HCT116 (cell line): ENCODE measurements around the gene SHOC2. TPM values are rescaled to one million over a fixed set of nuclear protein-coding genes. Genes with fewer than 3 reads are reported as not detected.

Experiments
- ATAC-seq: fragments of 200-7000 bp; cut with Tn5 transposase; 2 replicates; pipeline ENCODE4 v1.9.1; 2020; ENCODE audit warnings: mild to moderate bottlenecking, moderate library complexity
- BruUV-seq: library from RNA; stranded (reverse); fragments of 400-500 nt; replicated peaks from 2 replicates; lab custom pipeline; 2021; lab: Mats Ljungman, UMichigan
- CTCF ChIA-PET: fragments of 300-600 bp; sonication (Branson Sonifier 250); formaldehyde crosslinking; loops from one replicate; lab custom pipeline; 2021; ENCODE audit warnings: antibody characterized with exemption; lab: Charles Lee
- POLR2A ChIA-PET: fragments of 300-600, 350-600 bp; sonication (Branson Sonifier 250); formaldehyde crosslinking; loops from one replicate; lab custom pipeline; 2021; ENCODE audit warnings: antibody characterized with exemption; lab: Charles Lee
- RAD21 ChIA-PET, 2 experiments: fragments of 300-600 bp; sonication (Branson Sonifier 250); formaldehyde crosslinking; loops; one replicate each; lab custom pipeline; 2023; ENCODE audit warnings: low total read pairs in 2 of 2; ENCODE audit not compliant: uncharacterized antibody in 2 of 2, unreplicated experiment in 2 of 2, low non-redundant PET in 1 of 2; lab: Charles Lee
- DNase-seq: peaks from one replicate; pipeline ENCODE4 v3.0.0-alpha.2; 2010; ENCODE audit warnings: low read depth, low spot score
- H2AFZ ChIP-seq: fragments of 200-600 bp; shearing (Covaris generic), sonication (generic); 2 replicates; pipeline ENCODE4 v1.6.1; 2017; ENCODE audit warnings: low read depth, mixed run types, mixed read lengths, antibody characterized with exemption, low read length; ENCODE audit not compliant: poor library complexity, severe bottlenecking
- H3K27ac ChIP-seq: 2 replicates; pipeline ENCODE4 v1.5.1; 2012; ENCODE audit warnings: low read depth, low read length
- H3K27me3 ChIP-seq: fragments of 200-600 bp; sonication (generic); 2 replicates; pipeline ENCODE4 v1.6.1; 2016; ENCODE audit warnings: mixed run types, low read length, mixed read lengths; ENCODE audit not compliant: insufficient read depth
- H3K36me3 ChIP-seq, 2 experiments: fragments of 200-500 bp in 1 of 2; fragments of 200-600 bp in 1 of 2; sonication (Bioruptor generic) in 1 of 2; sonication (generic) in 1 of 2; 2 replicates each; pipeline versions ENCODE4 v1.5.1 to v1.6.1; 2014 to 2016; ENCODE audit warnings: low read length in 2 of 2, inconsistent platforms in 1 of 2, mixed read lengths in 1 of 2, mixed run types in 1 of 2; ENCODE audit not compliant: insufficient read depth in 2 of 2, control insufficient read depth in 1 of 2
- H3K4me1 ChIP-seq, 2 experiments: fragments of 200-600 bp in 1 of 2; sonication (generic) in 1 of 2; 2 replicates each; pipeline versions ENCODE4 v1.5.1 to v1.6.1; 2012 to 2017; ENCODE audit warnings: low read length in 2 of 2, inconsistent platforms in 1 of 2, mild to moderate bottlenecking in 1 of 2, mixed read lengths in 1 of 2, mixed run types in 1 of 2, moderate library complexity in 1 of 2; ENCODE audit not compliant: insufficient read depth in 2 of 2, control insufficient read depth in 1 of 2
- H3K4me2 ChIP-seq: fragments of 200-600 bp; sonication (generic); 2 replicates; pipeline ENCODE4 v1.6.1; 2017; ENCODE audit warnings: mixed run types, low read length, mixed read lengths
- H3K4me3 ChIP-seq, 2 experiments: fragments of 200-600 bp in 1 of 2; sonication (generic) in 1 of 2; replicated peaks in 1 of 2; 2 replicates each; pipeline ENCODE4 v1.5.1; 2011 to 2016; ENCODE audit warnings: low read length in 2 of 2, control low read depth in 1 of 2, low read depth in 1 of 2, mild to moderate bottlenecking in 1 of 2, mixed read lengths in 1 of 2, mixed run types in 1 of 2
- H3K79me2 ChIP-seq: fragments of 200-600 bp; sonication (generic); 2 replicates; pipeline ENCODE4 v1.6.1; 2017; ENCODE audit warnings: mild to moderate bottlenecking, mixed run types, low read length, moderate library complexity, mixed read lengths; ENCODE audit not compliant: insufficient read depth
- H3K9ac ChIP-seq: fragments of 200-600 bp; sonication (generic); 2 replicates; pipeline ENCODE4 v1.6.1; 2016; ENCODE audit warnings: low read length, mixed read lengths
- H3K9me2 ChIP-seq: fragments of 200-600 bp; sonication (generic), shearing (Covaris generic); 2 replicates; pipeline ENCODE4 v1.6.1; 2017; ENCODE audit warnings: mixed run types, mild to moderate bottlenecking, moderate library complexity; ENCODE audit not compliant: insufficient read depth
- H3K9me3 ChIP-seq, 2 experiments: fragments of 200-500 bp in 1 of 2; fragments of 200-600 bp in 1 of 2; sonication (Bioruptor generic) in 1 of 2; sonication (generic) in 1 of 2; 2 replicates each; pipeline ENCODE4 v1.6.1; 2014 to 2017; ENCODE audit warnings: low read length in 2 of 2, mixed read lengths in 2 of 2, inconsistent platforms in 1 of 2, low read depth in 1 of 2, mild to moderate bottlenecking in 1 of 2, mixed run types in 1 of 2, moderate library complexity in 1 of 2; ENCODE audit not compliant: control insufficient read depth in 1 of 2, insufficient read depth in 1 of 2
- H4K20me1 ChIP-seq: fragments of 200-600 bp; sonication (generic), shearing (Covaris generic); 2 replicates; pipeline ENCODE4 v1.6.1; 2017; ENCODE audit warnings: mixed run types, mild to moderate bottlenecking, moderate library complexity; ENCODE audit not compliant: insufficient read depth
- ATF3 ChIP-seq: IDR thresholded peaks from 2 replicates; pipeline ENCODE4 v1.6.1; 2012
- CBX3 ChIP-seq: IDR thresholded peaks from 2 replicates; pipeline ENCODE4 v1.6.1; 2012; ENCODE audit warnings: low read depth
- CEBPB ChIP-seq: IDR thresholded peaks from 2 replicates; pipeline ENCODE4 v1.6.1; 2012; ENCODE audit warnings: low read depth
- CTCF ChIP-seq, 3 experiments: fragments of 200-600 bp in 1 of 3; sonication (generic) in 1 of 3; IDR thresholded peaks in 2 of 3; conservative IDR thresholded peaks in 1 of 3; 2 replicates each; pipeline ENCODE4 v1.5.1; 2012 to 2017; ENCODE audit warnings: low read depth in 2 of 3, low read length in 2 of 3, antibody characterized with exemption in 1 of 3, borderline replicate concordance in 1 of 3, control low read depth in 1 of 3, mild to moderate bottlenecking in 1 of 3, mixed read lengths in 1 of 3, mixed run types in 1 of 3, moderate library complexity in 1 of 3; ENCODE audit not compliant: insufficient read depth in 1 of 3
- EGR1 ChIP-seq: IDR thresholded peaks from 2 replicates; pipeline ENCODE4 v1.6.1; 2012; ENCODE audit warnings: low read depth
- ELF1 ChIP-seq: IDR thresholded peaks from 2 replicates; pipeline ENCODE4 v1.6.1; 2012; ENCODE audit warnings: low read depth, borderline replicate concordance
- EZH2phosphoT487 ChIP-seq: fragments of 200-600 bp; IDR thresholded peaks from 2 replicates; pipeline ENCODE4 v1.6.1; 2018; ENCODE audit warnings: antibody characterized with exemption, borderline replicate concordance
- JUND ChIP-seq: IDR thresholded peaks from 2 replicates; pipeline ENCODE4 v1.6.1; 2012
- MAX ChIP-seq: IDR thresholded peaks from 2 replicates; pipeline ENCODE4 v1.6.1; 2012
- POLR2A ChIP-seq: IDR thresholded peaks from 2 replicates; pipeline ENCODE4 v1.7.0; 2011; ENCODE audit warnings: borderline replicate concordance; ENCODE audit not compliant: insufficient read depth, insufficient read length; ENCODE audit errors: extremely low read depth
- POLR2AphosphoS5 ChIP-seq: IDR thresholded peaks from 2 replicates; pipeline ENCODE4 v1.6.1; 2011; ENCODE audit warnings: mild to moderate bottlenecking, low read depth, low read length, moderate library complexity
- REST ChIP-seq: IDR thresholded peaks from 2 replicates; pipeline ENCODE4 v1.6.1; 2012; ENCODE audit warnings: low read depth
- SP1 ChIP-seq: IDR thresholded peaks from 2 replicates; pipeline ENCODE4 v1.6.1; 2012; ENCODE audit warnings: low read depth
- SRF ChIP-seq: IDR thresholded peaks from 2 replicates; pipeline ENCODE4 v1.6.1; 2012; ENCODE audit warnings: low read depth
- YY1 ChIP-seq: IDR thresholded peaks from 2 replicates; pipeline ENCODE4 v1.6.1; 2011; ENCODE audit warnings: low read length, low read depth, moderate library complexity, mild to moderate bottlenecking; ENCODE audit not compliant: insufficient replicate concordance; ENCODE audit errors: extremely low read depth
- ZBTB33 ChIP-seq: IDR thresholded peaks from 2 replicates; pipeline ENCODE4 v1.6.1; 2011; ENCODE audit warnings: mild to moderate bottlenecking, low read length, moderate library complexity; ENCODE audit not compliant: insufficient replicate concordance; ENCODE audit errors: extremely low read depth
- ZFX ChIP-seq: fragments of 450-650 bp; IDR thresholded peaks from 2 replicates; pipeline ENCODE4 v1.6.1; 2017
- ZNF274 ChIP-seq: fragments of 200-500 bp; sonication (Bioruptor generic); IDR thresholded peaks from 2 replicates; pipeline ENCODE4 v1.6.1; 2014; ENCODE audit warnings: mild to moderate bottlenecking, low read depth, low read length, inconsistent platforms
- intact Hi-C: fragments of 100-400 bp; cut with micrococcal nuclease; formaldehyde crosslinking; loops from 2 replicates; pipeline ENCODE4 v1.10.0; 2022
- total RNA-seq: library from RNA; stranded (reverse); gene quantifications from one replicate; pipeline ENCODE4 v1.2.1, GENCODE V29; 2021; ENCODE audit not compliant: unreplicated experiment

Gene SHOC2
- total RNA-seq, 1 experiment from 2014 or later, result 39.5 TPM

GRCh38 chr10:110893559-110894179 lies 25.7 kb upstream of the SHOC2 start:
- CTCF ChIA-PET, result interaction anchor here (0.8 to 4.7 kb wide), 12 partner anchors 9 to 589 kb away, joined by 3 to 17 read pairs (median 5); partner anchors contain the start of genes BBIP1, PDCD4, SHOC2 and SMNDC1
- H3K9ac ChIP-seq, result no peak overlapping the region
- no peaks in the 10 kb centered on the region for H3K79me2 ChIP-seq
- 0 out of 2 replicates have a peak, but pooled peaks cover 3% of the 10 kb centered on the region for H4K20me1 ChIP-seq
- H3K27me3 ChIP-seq, result no peaks in the 10 kb centered on the region
- no peak overlapping the region for H3K4me3 ChIP-seq
- H3K9me2 ChIP-seq, result no peaks in the 10 kb centered on the region
- H3K4me1 ChIP-seq, result no peaks in the 10 kb centered on the region
- intact Hi-C loops, result loop anchor here (1.0 to 5.0 kb wide), 4 partner anchors 91 to 581 kb away; no protein-coding TSS in a partner anchor
- POLR2A ChIA-PET, result interaction anchor here (0.8 kb wide), 1 partner anchor 9 kb away, joined by 3 read pairs; no protein-coding TSS in a partner anchor
- H3K9me3 ChIP-seq, result no peaks in the 10 kb centered on the region
- no peak overlapping the region for H3K27ac ChIP-seq
- RAD21 ChIA-PET, result interaction anchor here (1.6 kb wide), 2 partner anchors 147 to 148 kb away, joined by 5 to 8 read pairs; no protein-coding TSS in a partner anchor
- H3K4me2 ChIP-seq, result no peak overlapping the region
- peak; percentile 94 for ATAC-seq
- DNase-seq, result peak; percentile 45
- peak overlapping the region; percentile 20 for H2AFZ ChIP-seq
- no TSS peak for BruUV-seq
- no peaks in the 10 kb centered on the region; a peak in 1 of 4 replicates for H3K36me3 ChIP-seq
- TF ChIP-seq CEBPB, result peak; percentile 56
- no peak for TF ChIP-seq POLR2AphosphoS5
- no peak for TF ChIP-seq YY1
- no peak for TF ChIP-seq REST
- TF ChIP-seq ATF3, result no peak
- TF ChIP-seq SRF, result no peak
- TF ChIP-seq ZBTB33, result no peak
- TF ChIP-seq ZFX, result no peak
- 0 out of 2 replicates have a peak, but pooled peaks have one; percentile 31 for TF ChIP-seq MAX
- TF ChIP-seq POLR2A, result no peak
- TF ChIP-seq EZH2phosphoT487, result no peak
- TF ChIP-seq CBX3, result 0 out of 2 replicates have a peak, but pooled peaks have one; percentile 59
- no peak for TF ChIP-seq JUND
- no peak for TF ChIP-seq ELF1
- TF ChIP-seq ZNF274, result no peak
- peak; percentile 56 to 78 (median 73) for TF ChIP-seq CTCF (IDR thresholded peaks at IDR 0.05 in 2 of 3, conservative IDR thresholded peaks at IDR 0.05 in 1 of 3; ENCODE audit: borderline replicate concordance in 1 of 3, insufficient read depth in 1 of 3, low read depth in 2 of 3, low read length in 2 of 3)
- TF ChIP-seq SP1, result peak; percentile 21; the same call in 1 of the 2 replicates
- TF ChIP-seq EGR1, result 0 out of 2 replicates have a peak, but pooled peaks have one; percentile 23
